ENCODE data around the gene ASMT.

- TF ChIP-seq FOXM1 (IDR thresholded peaks at IDR 0.05; ENCODE audit: borderline replicate concordance) = no peak
- TF ChIP-seq BHLHE40 (IDR thresholded peaks at IDR 0.05; ENCODE audit: borderline replicate concordance) = no peak
- TF ChIP-seq ELF4 (IDR thresholded peaks at IDR 0.05) = no peak
- TF ChIP-seq FOXK2 (IDR thresholded peaks at IDR 0.05) = no peak
- no peak for TF ChIP-seq SP1 (IDR thresholded peaks at IDR 0.05)
- no peak for TF ChIP-seq ARNT (IDR thresholded peaks at IDR 0.05)
Observed at GRCh38 chrX:1602299-1602698, 12.6 kb upstream of the ASMT start.
